HG02763 (cell line): Measurements from ENCODE around the gene HIBCH.
"Not testable (repeated sequence)": the region's sequence is repeated elsewhere in the genome, so short reads cannot be mapped to it uniquely, and the experiment has no call there.

ENCODE experiments used
- ATAC-seq: cut with Tn5 transposase; IDR thresholded peaks from one replicate; pipeline ENCODE4 v1.9.1; 2021; ENCODE audit warnings: mild to moderate bottlenecking, moderate library complexity; ENCODE audit not compliant: unreplicated experiment

The HIBCH gene

GRCh38 chr2:190343089-190343535, 23.5 kb upstream of the HIBCH start:
- ATAC-seq: no peak

GRCh38 chr2:190342611-190343010, 23.0 kb upstream of the HIBCH start:
- no peak for ATAC-seq

GRCh38 chr2:190340369-190340768, 20.7 kb upstream of the HIBCH start:
- ATAC-seq: no peak

- no peak for ATAC-seq
These were observed 19.8 kb upstream of the HIBCH start for GRCh38 chr2:190339394-190339793.

GRCh38 chr2:190338453-190338852, 18.8 kb upstream of the HIBCH start:
- ATAC-seq: no peak

GRCh38 chr2:190336420-190336819, 16.8 kb upstream of the HIBCH start:
- no peak for ATAC-seq

GRCh38 chr2:190335584-190335983, 16.0 kb upstream of the HIBCH start:
- not testable (repeated sequence) for ATAC-seq

- no peak for ATAC-seq
These were observed 15.6 kb upstream of the HIBCH start for GRCh38 chr2:190335225-190335559.

GRCh38 chr2:190334479-190335224, 15.0 kb upstream of the HIBCH start:
- no peak for ATAC-seq

GRCh38 chr2:190333928-190334327, 14.3 kb upstream of the HIBCH start:
- ATAC-seq: no peak

GRCh38 chr2:190333395-190333794, 13.8 kb upstream of the HIBCH start:
- ATAC-seq: no peak

- ATAC-seq: no peak
These were observed 9.0 kb upstream of the HIBCH start for GRCh38 chr2:190328573-190329147.

- ATAC-seq: no peak
These were observed 8.4 kb upstream of the HIBCH start for GRCh38 chr2:190327867-190328572.

GRCh38 chr2:190325588-190325987, 6.0 kb upstream of the HIBCH start:
- no peak for ATAC-seq

GRCh38 chr2:190323406-190323805, 3.8 kb upstream of the HIBCH start:
- no peak for ATAC-seq

- ATAC-seq: no peak
These were observed 1.1 kb upstream of the HIBCH start for GRCh38 chr2:190320696-190321095.

GRCh38 chr2:190318931-190319554, 583 bp downstream of the HIBCH start:
- ATAC-seq: peak; percentile 29

GRCh38 chr2:190318514-190318913, 1.1 kb downstream of the HIBCH start:
- no peak for ATAC-seq

GRCh38 chr2:190315273-190315672, 4.4 kb downstream of the HIBCH start:
- no peak for ATAC-seq

GRCh38 chr2:190313880-190314279, 5.7 kb downstream of the HIBCH start:
- ATAC-seq: no peak

- ATAC-seq: not testable (repeated sequence)
These were observed 7.0 kb downstream of the HIBCH start for GRCh38 chr2:190312635-190313025.
